Neural crest cell (in vitro differentiated cells): Measurements from ENCODE around the gene DIP2C. TPM values are rescaled to one million over a fixed set of nuclear protein-coding genes. Genes with fewer than 3 reads are reported as not detected.

Experiments used
- DNase-seq: peaks from one replicate; pipeline ENCODE4 v3.0.0; 2021; ENCODE audit warnings: low read depth, mixed read lengths, low spot score
- H3K27ac Mint-ChIP-seq: one replicate; pipeline ENCODE4 v1.8.0; 2021; ENCODE audit warnings: mild to moderate bottlenecking, mixed read lengths; ENCODE audit not compliant: unreplicated experiment
- H3K27me3 Mint-ChIP-seq: 2 replicates; pipeline ENCODE4 v1.8.0; 2021; ENCODE audit warnings: low read depth, mild to moderate bottlenecking, mixed read lengths
- H3K36me3 Mint-ChIP-seq: 2 replicates; pipeline ENCODE4 v1.8.0; 2021; ENCODE audit warnings: low read depth, mild to moderate bottlenecking, mixed read lengths
- H3K4me1 Mint-ChIP-seq: 2 replicates; pipeline ENCODE4 v1.8.0; 2021; ENCODE audit warnings: mixed read lengths
- H3K4me3 Mint-ChIP-seq: one replicate; pipeline ENCODE4 v1.8.0; 2021; ENCODE audit warnings: mild to moderate bottlenecking, mixed read lengths
- H3K9me3 Mint-ChIP-seq: 2 replicates; pipeline ENCODE4 v1.8.0; 2021; ENCODE audit warnings: mixed read lengths
- CTCF ChIP-seq: fragments of 200-600 bp; sonication (generic); conservative IDR thresholded peaks from 2 replicates; pipeline ENCODE4 v1.5.0; 2021; ENCODE audit warnings: antibody characterized with exemption, mild to moderate bottlenecking
- total RNA-seq: library from RNA; stranded (reverse); gene quantifications from 2 replicates; pipeline ENCODE4 v1.2.1, GENCODE V29; 2021

Gene DIP2C
- total RNA-seq, 1 donor from 2014 or later: 21.7 TPM

DNA sequence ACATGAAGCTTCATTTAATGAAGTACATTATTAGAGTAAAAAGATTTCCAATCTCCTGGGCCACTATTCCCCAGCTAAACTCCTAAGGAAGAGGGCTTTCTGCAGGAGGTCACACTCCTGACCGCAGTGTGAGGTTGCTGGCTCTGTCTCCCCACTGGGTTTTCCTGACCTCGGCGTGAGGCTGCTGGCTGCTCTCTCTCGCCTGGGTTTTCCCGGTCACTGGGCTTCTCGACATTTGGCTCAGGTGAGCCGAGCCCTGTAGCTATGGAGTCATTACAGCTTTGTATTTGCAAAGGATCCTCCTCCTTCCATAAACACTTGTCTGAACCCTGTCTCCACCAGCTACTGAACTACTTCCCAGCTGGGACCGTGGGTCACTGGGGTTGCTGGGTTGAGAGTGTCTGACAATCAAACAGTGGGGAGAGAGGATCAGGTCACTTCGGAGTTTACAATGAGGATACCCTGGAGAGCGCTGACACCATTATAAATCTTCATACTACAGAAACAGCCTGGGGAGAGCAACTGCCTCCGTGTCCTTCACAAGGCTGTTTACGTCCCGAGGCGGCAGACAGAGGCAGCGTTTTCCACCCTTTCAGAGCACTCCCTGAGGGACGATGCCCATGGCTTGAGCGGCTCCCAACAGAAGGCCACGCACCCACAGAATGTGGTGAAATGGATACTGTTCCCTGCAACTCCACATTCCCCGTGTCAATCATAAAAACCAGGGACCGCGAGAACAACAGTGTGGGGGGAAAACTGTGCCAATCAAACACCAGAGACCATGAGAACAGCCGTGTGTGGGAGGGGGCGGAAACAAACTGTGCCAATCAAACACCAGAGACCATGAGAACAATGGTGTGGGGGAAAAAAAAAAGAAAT is 328.0 kb downstream of the DIP2C start:
- Mint-ChIP-seq H3K4me3 (no peak overlapping the region), H3K27ac (peak overlapping the region; percentile 88), H3K4me1 (peaks cover 13% of the 10 kb centered on the region), H3K9me3 (no peaks in the 10 kb centered on the region), H3K27me3 (no peaks in the 10 kb centered on the region), H3K36me3 (peaks cover 16% of the 10 kb centered on the region)
- no peak for DNase-seq
- no peak for TF ChIP-seq CTCF

DNA sequence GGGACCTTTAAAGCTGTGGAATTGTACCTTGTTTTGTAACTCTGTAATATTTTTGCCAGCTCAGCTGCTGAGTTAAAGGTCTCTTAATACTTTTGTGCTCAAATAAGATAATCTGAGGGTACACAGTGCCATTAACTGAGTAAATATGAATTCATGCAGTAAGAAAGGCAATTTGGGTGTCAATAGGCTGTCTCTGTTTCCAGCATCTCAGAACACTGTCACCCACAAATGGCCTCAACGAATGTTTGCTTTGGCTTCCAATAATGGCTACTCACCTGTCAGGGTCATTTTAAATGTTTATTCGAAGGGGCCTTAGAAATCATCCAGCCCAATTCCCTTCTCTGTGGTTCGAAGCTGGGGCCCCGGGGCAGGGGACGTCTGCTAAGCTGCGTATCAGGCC is 328.8 kb downstream of the DIP2C start:
- TF ChIP-seq CTCF: no peak
- Mint-ChIP-seq H3K4me1 (peaks cover 13% of the 10 kb centered on the region), H3K27ac (no peak overlapping the region)

GRCh38 chr10:359762-360161 is 329.7 kb downstream of the DIP2C start:
- Mint-ChIP-seq H3K4me1 (peaks cover 13% of the 10 kb centered on the region), H3K9me3 (no peaks in the 10 kb centered on the region), H3K27ac (no peak overlapping the region), H3K4me3 (no peak overlapping the region), H3K36me3 (peaks cover 17% of the 10 kb centered on the region), H3K27me3 (no peaks in the 10 kb centered on the region)
- TF ChIP-seq CTCF: no peak
- DNase-seq: no peak

More for the DNA sequence above, 328.8 kb downstream of the DIP2C start:
- peaks cover 13% of the 10 kb centered on the region for H3K36me3 Mint-ChIP-seq
- H3K4me3 Mint-ChIP-seq: no peak overlapping the region
- no peaks in the 10 kb centered on the region for H3K27me3 Mint-ChIP-seq
- DNase-seq: no peak
- H3K9me3 Mint-ChIP-seq: no peaks in the 10 kb centered on the region

GRCh38 chr10:359093-359492 is 330.4 kb downstream of the DIP2C start:
- no peaks in the 10 kb centered on the region for H3K27me3 Mint-ChIP-seq
- DNase-seq: no peak
- TF ChIP-seq CTCF: no peak
- H3K27ac Mint-ChIP-seq: no peak overlapping the region
- peaks cover 20% of the 10 kb centered on the region for H3K36me3 Mint-ChIP-seq
- H3K9me3 Mint-ChIP-seq: no peaks in the 10 kb centered on the region
- no peak overlapping the region for H3K4me3 Mint-ChIP-seq
- H3K4me1 Mint-ChIP-seq: peaks cover 13% of the 10 kb centered on the region

DNA sequence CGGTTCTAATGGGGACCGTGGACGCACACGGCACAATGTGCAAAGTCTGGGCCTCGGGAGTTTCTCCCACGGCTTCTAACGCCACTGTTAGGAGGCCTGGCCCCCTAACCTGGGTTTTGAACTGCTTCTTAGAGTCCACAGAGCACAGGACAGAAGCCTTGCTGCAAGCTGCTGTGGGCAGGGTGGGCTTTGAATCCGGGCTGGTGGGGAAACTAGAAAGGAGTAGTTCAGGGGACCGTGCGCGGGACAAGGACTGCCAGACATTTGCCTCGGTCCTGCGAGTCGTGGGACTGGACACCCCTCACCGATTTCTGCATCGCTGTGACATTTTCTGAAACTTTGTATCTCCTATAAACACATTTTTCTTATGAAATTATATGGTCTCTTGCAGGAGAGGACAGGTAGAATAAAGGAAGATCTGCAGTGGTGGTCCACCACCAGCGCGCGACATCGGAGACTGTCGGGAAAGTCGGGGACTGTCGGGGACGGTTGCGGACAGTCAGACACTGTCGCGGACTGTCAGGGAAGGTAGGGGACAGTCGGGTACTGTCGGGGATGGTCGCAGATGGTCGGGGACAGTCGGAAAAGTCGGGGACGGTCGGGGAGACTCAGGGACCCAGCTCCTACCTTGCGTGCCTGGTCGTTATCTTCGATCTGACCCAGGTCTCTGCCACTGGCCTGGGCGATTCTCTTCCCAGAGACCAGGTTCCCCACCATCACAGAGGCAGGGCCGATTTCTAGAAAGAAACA is 332.1 kb downstream of the DIP2C start:
- Mint-ChIP-seq H3K9me3 (no peaks in the 10 kb centered on the region), H3K4me3 (no peak overlapping the region), H3K27me3 (no peaks in the 10 kb centered on the region), H3K4me1 (peaks cover 13% of the 10 kb centered on the region), H3K36me3 (peaks cover 27% of the 10 kb centered on the region), H3K27ac (no peak overlapping the region)
- TF ChIP-seq CTCF: no peak
- no peak for DNase-seq
